Neural cell (in vitro differentiated cells): ENCODE data around the gene OR51A2. TPM values are rescaled to one million over a fixed set of nuclear protein-coding genes. Genes with fewer than 3 reads are reported as not detected.

Source experiments
- H2AFZ ChIP-seq: fragments of 200-600, 300-800 bp; sonication (generic), shearing (Covaris generic); 2 replicates; pipeline ENCODE4 v1.6.0; 2014; ENCODE audit warnings: low read depth, mild to moderate bottlenecking, antibody characterized with exemption, low read length, moderate library complexity
- H3F3A ChIP-seq: fragments of 200-600 bp; shearing (Covaris generic); 2 replicates; pipeline ENCODE4 v1.6.1; 2016; ENCODE audit warnings: mild to moderate bottlenecking, moderate library complexity, mixed read lengths, antibody characterized with exemption, low read length; ENCODE audit not compliant: insufficient read depth, poor library complexity, severe bottlenecking
- H3K27ac ChIP-seq: fragments of 200-600, 300-800 bp; sonication (generic), shearing (Covaris generic); 2 replicates; pipeline ENCODE4 v1.5.1; 2014; ENCODE audit warnings: mild to moderate bottlenecking, low read length, moderate library complexity
- H3K27me3 ChIP-seq: fragments of 300-800, 200-600 bp; sonication (generic), shearing (Covaris generic); 2 replicates; pipeline ENCODE4 v1.6.0; 2014; ENCODE audit warnings: mild to moderate bottlenecking, low read depth, low read length, moderate library complexity; ENCODE audit not compliant: insufficient read depth
- H3K36me3 ChIP-seq: fragments of 300-800, 200-600 bp; sonication (generic), shearing (Covaris generic); 2 replicates; pipeline ENCODE4 v1.5.1; 2014; ENCODE audit warnings: mild to moderate bottlenecking, antibody characterized with exemption, low read length, moderate library complexity; ENCODE audit not compliant: insufficient read depth
- H3K4me2 ChIP-seq: fragments of 300-800, 200-600 bp; sonication (generic), shearing (Covaris generic); 2 replicates; pipeline ENCODE4 v1.6.0; 2014; ENCODE audit warnings: mild to moderate bottlenecking, low read length
- H3K4me3 ChIP-seq: fragments of 300-800, 200-600 bp; sonication (generic), shearing (Covaris generic); 2 replicates; pipeline ENCODE4 v1.5.1; 2014; ENCODE audit warnings: mild to moderate bottlenecking, low read length, moderate library complexity
- H3K79me2 ChIP-seq: fragments of 200-600 bp; shearing (Covaris generic); replicated peaks from 2 replicates; pipeline ENCODE4 v1.6.0; 2014; ENCODE audit warnings: mild to moderate bottlenecking, low read length, moderate library complexity; ENCODE audit not compliant: insufficient read depth
- H3K9ac ChIP-seq: fragments of 300-800, 200-600 bp; sonication (generic), shearing (Covaris generic); 2 replicates; pipeline ENCODE4 v1.6.1; 2016; ENCODE audit warnings: mild to moderate bottlenecking, low read length, mixed read lengths
- H3K9me2 ChIP-seq: fragments of 200-600 bp; shearing (Covaris generic); 2 replicates; pipeline ENCODE4 v1.6.1; 2016; ENCODE audit warnings: mild to moderate bottlenecking, low read length, mixed read lengths; ENCODE audit not compliant: insufficient read depth
- H3K9me3 ChIP-seq: fragments of 200-600, 300-800 bp; sonication (generic), shearing (Covaris generic); 2 replicates; pipeline ENCODE4 v1.6.1; 2016; ENCODE audit warnings: mild to moderate bottlenecking, mixed run types, low read length, moderate library complexity, mixed read lengths
- H4K20me1 ChIP-seq: fragments of 200-600 bp; shearing (Covaris generic); 2 replicates; pipeline ENCODE4 v1.6.1; 2016; ENCODE audit warnings: mild to moderate bottlenecking, mixed run types; ENCODE audit not compliant: insufficient read depth
- MXI1 ChIP-seq: fragments of 450-650 bp; conservative IDR thresholded peaks from 2 replicates; pipeline ENCODE4 v1.6.1; 2014; ENCODE audit warnings: antibody characterized with exemption, mild to moderate bottlenecking; ENCODE audit not compliant: poor library complexity, severe bottlenecking
- POLR2AphosphoS5 ChIP-seq: IDR thresholded peaks from 2 replicates; pipeline ENCODE4 v1.6.1; 2012
- RAD21 ChIP-seq: fragments of 450-650 bp; conservative IDR thresholded peaks from 2 replicates; pipeline ENCODE4 v1.6.1; 2014; ENCODE audit warnings: antibody characterized with exemption, mild to moderate bottlenecking, moderate library complexity
- TAF1 ChIP-seq: IDR thresholded peaks from 2 replicates; pipeline ENCODE4 v1.6.1; 2012; ENCODE audit warnings: low read depth
- polyA plus RNA-seq: library from polyadenylated mRNA; depleted of rRNA; stranded (reverse); fragments of >200 nt; gene quantifications from 2 replicates; pipeline ENCODE4 v1.2.3, GENCODE V29; 2014
- TF ChIP-seq, protein P1 (sequence below): fragments of 450-650 bp; IDR thresholded peaks from 2 replicates; pipeline ENCODE4 v1.5.1; 2014; ENCODE audit warnings: antibody characterized with exemption, mild to moderate bottlenecking, moderate library complexity; ENCODE audit not compliant: poor library complexity, severe bottlenecking
- TF ChIP-seq, protein P2 (sequence below): IDR thresholded peaks from 2 replicates; pipeline ENCODE4 v1.6.1; 2012; ENCODE audit warnings: borderline replicate concordance

Gene OR51A2
- polyA plus RNA-seq, 1 donor from 2014 or later, result not detected

DNA sequence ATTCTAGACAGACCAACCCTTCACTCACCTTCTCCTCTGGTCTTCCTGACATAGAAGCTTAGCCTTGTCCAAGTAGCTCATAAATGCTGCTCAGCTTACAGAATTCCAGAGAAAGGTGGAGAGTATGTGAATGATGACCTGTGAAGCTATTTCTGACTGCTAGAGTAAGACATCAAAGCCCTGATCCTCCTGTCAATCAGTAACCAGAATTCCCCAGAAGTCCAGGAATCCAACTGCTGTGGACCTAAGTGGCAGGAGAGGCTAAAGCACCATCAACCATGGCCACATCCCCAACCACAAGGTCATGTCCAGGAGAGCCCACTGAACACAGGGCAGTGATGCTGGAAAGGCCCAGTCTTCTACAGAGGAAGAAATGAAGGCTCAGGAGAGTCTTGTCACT lies 38.9 kb downstream of the OR51A2 start:
- no peaks in the 10 kb centered on the region for H4K20me1 ChIP-seq
- H3K27ac ChIP-seq, result no peak overlapping the region
- no peaks in the 10 kb centered on the region for H3K27me3 ChIP-seq
- no peak overlapping the region for H2AFZ ChIP-seq
- no peaks in the 10 kb centered on the region for H3K9me3 ChIP-seq
- TF ChIP-seq RAD21, result no peak
- TF ChIP-seq, protein P1, sequence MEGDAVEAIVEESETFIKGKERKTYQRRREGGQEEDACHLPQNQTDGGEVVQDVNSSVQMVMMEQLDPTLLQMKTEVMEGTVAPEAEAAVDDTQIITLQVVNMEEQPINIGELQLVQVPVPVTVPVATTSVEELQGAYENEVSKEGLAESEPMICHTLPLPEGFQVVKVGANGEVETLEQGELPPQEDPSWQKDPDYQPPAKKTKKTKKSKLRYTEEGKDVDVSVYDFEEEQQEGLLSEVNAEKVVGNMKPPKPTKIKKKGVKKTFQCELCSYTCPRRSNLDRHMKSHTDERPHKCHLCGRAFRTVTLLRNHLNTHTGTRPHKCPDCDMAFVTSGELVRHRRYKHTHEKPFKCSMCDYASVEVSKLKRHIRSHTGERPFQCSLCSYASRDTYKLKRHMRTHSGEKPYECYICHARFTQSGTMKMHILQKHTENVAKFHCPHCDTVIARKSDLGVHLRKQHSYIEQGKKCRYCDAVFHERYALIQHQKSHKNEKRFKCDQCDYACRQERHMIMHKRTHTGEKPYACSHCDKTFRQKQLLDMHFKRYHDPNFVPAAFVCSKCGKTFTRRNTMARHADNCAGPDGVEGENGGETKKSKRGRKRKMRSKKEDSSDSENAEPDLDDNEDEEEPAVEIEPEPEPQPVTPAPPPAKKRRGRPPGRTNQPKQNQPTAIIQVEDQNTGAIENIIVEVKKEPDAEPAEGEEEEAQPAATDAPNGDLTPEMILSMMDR, result no peak
- TF ChIP-seq MXI1, result no peak
- no peak for TF ChIP-seq TAF1
- TF ChIP-seq, protein P2, sequence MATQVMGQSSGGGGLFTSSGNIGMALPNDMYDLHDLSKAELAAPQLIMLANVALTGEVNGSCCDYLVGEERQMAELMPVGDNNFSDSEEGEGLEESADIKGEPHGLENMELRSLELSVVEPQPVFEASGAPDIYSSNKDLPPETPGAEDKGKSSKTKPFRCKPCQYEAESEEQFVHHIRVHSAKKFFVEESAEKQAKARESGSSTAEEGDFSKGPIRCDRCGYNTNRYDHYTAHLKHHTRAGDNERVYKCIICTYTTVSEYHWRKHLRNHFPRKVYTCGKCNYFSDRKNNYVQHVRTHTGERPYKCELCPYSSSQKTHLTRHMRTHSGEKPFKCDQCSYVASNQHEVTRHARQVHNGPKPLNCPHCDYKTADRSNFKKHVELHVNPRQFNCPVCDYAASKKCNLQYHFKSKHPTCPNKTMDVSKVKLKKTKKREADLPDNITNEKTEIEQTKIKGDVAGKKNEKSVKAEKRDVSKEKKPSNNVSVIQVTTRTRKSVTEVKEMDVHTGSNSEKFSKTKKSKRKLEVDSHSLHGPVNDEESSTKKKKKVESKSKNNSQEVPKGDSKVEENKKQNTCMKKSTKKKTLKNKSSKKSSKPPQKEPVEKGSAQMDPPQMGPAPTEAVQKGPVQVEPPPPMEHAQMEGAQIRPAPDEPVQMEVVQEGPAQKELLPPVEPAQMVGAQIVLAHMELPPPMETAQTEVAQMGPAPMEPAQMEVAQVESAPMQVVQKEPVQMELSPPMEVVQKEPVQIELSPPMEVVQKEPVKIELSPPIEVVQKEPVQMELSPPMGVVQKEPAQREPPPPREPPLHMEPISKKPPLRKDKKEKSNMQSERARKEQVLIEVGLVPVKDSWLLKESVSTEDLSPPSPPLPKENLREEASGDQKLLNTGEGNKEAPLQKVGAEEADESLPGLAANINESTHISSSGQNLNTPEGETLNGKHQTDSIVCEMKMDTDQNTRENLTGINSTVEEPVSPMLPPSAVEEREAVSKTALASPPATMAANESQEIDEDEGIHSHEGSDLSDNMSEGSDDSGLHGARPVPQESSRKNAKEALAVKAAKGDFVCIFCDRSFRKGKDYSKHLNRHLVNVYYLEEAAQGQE, result no peak
- no peak for TF ChIP-seq POLR2AphosphoS5
- no peaks in the 10 kb centered on the region for H3K36me3 ChIP-seq
- H3K4me2 ChIP-seq, result no peak overlapping the region
- H3K4me3 ChIP-seq, result no peak overlapping the region
- H3K9ac ChIP-seq, result no peak overlapping the region
- no peaks in the 10 kb centered on the region for H3K9me2 ChIP-seq
- H3K79me2 ChIP-seq, result no peaks in the 10 kb centered on the region
- no peaks in the 10 kb centered on the region for H3F3A ChIP-seq

Other genes starting within 250 kb of the OR51A2 start
- gene OR51F1, start 185.8 kb downstream of the OR51A2 start, polyA plus RNA-seq, result not detected in 2 replicates
- gene OR52R1, start 151.3 kb downstream of the OR51A2 start, polyA plus RNA-seq, result not detected in 2 replicates
- gene OR51F2, start 134.4 kb downstream of the OR51A2 start, polyA plus RNA-seq, result not detected in 2 replicates
- not detected in 2 replicates for gene OR51S1, start 106.5 kb downstream of the OR51A2 start, polyA plus RNA-seq
- not detected in 2 replicates for gene OR51T1, start 73.8 kb downstream of the OR51A2 start, polyA plus RNA-seq
- not detected in 2 replicates for gene OR51A7, start 51.9 kb downstream of the OR51A2 start, polyA plus RNA-seq
- gene OR51G2, start 36.4 kb downstream of the OR51A2 start, polyA plus RNA-seq, result not detected in 2 replicates
- gene OR51G1, start 31.4 kb downstream of the OR51A2 start, polyA plus RNA-seq, result not detected in 2 replicates
- not detected in 2 replicates for gene OR51A4, start 8.1 kb downstream of the OR51A2 start, polyA plus RNA-seq
- not detected in 2 replicates for gene OR51L1, start 39.1 kb upstream of the OR51A2 start, polyA plus RNA-seq
- not detected in 2 replicates for gene OR52J3, start 90.8 kb upstream of the OR51A2 start, polyA plus RNA-seq
- gene OR52E2, start 103.9 kb upstream of the OR51A2 start, polyA plus RNA-seq, result not detected in 2 replicates
- gene OR52E1, start 113.9 kb upstream of the OR51A2 start, polyA plus RNA-seq, result not detected in 2 replicates
- not detected in 2 replicates for gene OR52A5, start 182.6 kb upstream of the OR51A2 start, polyA plus RNA-seq
- gene OR52A1, start 199.0 kb upstream of the OR51A2 start, polyA plus RNA-seq, result not detected in 2 replicates
- not detected in 2 replicates for gene OR51V1, start 245.0 kb upstream of the OR51A2 start, polyA plus RNA-seq